IMR-90 (cell line): ENCODE measurements around the gene RAB40A.

Experiments used
- RCOR1 ChIP-seq: IDR thresholded peaks from 2 replicates; pipeline ENCODE4 v1.6.1; 2012; ENCODE audit warnings: mild to moderate bottlenecking, low read length, improper control_type of control experiment; ENCODE audit not compliant: insufficient replicate concordance
- SMC3 ChIP-seq: fragments of 150-350 bp; IDR thresholded peaks from 2 replicates; pipeline ENCODE4 v1.6.1; 2016; ENCODE audit warnings: low read depth, mild to moderate bottlenecking, antibody characterized with exemption, low read length, moderate library complexity
- TF ChIP-seq, protein P1 (sequence below): conservative IDR thresholded peaks from 2 replicates; pipeline ENCODE4 v1.5.1; 2012; ENCODE audit warnings: mild to moderate bottlenecking, low read depth, low read length, improper control_type of control experiment
- TF ChIP-seq, protein P2 (sequence below): fragments of 150-350 bp; IDR thresholded peaks from 2 replicates; pipeline ENCODE4 v1.6.1; 2017; ENCODE audit warnings: mild to moderate bottlenecking, antibody characterized with exemption, low read length, low read depth

DNA sequence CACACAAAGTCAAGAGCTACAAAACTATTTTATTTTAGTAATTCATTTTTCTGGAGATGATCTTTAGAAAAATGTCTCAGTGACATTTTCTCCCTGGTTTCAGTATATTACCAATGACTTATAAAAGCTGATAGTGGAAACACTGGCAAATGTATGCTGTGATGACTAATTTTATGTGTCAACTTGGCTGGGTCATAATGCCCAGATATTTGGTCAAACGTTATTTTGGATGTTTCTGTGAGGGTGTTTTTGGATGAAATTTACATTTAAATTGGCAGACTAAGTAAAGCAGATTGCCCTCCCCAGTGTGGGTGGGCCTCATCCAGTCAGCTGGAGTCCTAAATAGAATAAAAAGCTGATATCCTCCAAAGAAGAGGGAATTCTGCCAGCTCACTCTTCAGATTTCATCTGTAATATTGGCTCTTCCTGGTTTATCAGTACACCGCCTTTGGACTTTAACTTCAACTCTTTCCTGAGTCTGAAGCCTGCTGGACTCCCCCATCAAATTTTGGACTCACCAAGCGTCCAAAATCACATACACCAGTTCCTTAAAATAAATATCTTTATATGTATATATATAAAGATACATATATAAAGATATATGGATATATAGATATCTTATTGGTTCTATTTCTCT is 31.2 kb upstream of the RAB40A start:
- TF ChIP-seq, protein P1, sequence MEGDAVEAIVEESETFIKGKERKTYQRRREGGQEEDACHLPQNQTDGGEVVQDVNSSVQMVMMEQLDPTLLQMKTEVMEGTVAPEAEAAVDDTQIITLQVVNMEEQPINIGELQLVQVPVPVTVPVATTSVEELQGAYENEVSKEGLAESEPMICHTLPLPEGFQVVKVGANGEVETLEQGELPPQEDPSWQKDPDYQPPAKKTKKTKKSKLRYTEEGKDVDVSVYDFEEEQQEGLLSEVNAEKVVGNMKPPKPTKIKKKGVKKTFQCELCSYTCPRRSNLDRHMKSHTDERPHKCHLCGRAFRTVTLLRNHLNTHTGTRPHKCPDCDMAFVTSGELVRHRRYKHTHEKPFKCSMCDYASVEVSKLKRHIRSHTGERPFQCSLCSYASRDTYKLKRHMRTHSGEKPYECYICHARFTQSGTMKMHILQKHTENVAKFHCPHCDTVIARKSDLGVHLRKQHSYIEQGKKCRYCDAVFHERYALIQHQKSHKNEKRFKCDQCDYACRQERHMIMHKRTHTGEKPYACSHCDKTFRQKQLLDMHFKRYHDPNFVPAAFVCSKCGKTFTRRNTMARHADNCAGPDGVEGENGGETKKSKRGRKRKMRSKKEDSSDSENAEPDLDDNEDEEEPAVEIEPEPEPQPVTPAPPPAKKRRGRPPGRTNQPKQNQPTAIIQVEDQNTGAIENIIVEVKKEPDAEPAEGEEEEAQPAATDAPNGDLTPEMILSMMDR = no peak
- TF ChIP-seq RCOR1 = no peak
- TF ChIP-seq, protein P2, sequence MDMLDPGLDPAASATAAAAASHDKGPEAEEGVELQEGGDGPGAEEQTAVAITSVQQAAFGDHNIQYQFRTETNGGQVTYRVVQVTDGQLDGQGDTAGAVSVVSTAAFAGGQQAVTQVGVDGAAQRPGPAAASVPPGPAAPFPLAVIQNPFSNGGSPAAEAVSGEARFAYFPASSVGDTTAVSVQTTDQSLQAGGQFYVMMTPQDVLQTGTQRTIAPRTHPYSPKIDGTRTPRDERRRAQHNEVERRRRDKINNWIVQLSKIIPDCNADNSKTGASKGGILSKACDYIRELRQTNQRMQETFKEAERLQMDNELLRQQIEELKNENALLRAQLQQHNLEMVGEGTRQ = no peak
- TF ChIP-seq SMC3 = no peak
